A673 (cell line): ENCODE results near the gene CACNA1G. TPM values are rescaled to one million over a fixed set of nuclear protein-coding genes. Genes with fewer than 3 reads are reported as not detected.

Source experiments
- BruUV-seq: library from RNA; stranded (reverse); fragments of 400-500 nt; replicated peaks from 2 replicates; lab custom pipeline; 2021; lab: Mats Ljungman, UMichigan
- CTCF ChIA-PET: fragments of 300-600 bp; sonication (Branson Sonifier 250); formaldehyde crosslinking; loops from one replicate; lab custom pipeline; 2022; ENCODE audit warnings: antibody characterized with exemption; lab: Charles Lee
- POLR2A ChIA-PET: fragments of 300-600 bp; sonication (Branson Sonifier 250); formaldehyde crosslinking; loops from one replicate; lab custom pipeline; 2022; ENCODE audit warnings: antibody characterized with exemption; ENCODE audit not compliant: low non-redundant PET; lab: Charles Lee
- DNase-seq: peaks from one replicate; pipeline ENCODE4 v3.0.0-alpha.2; 2015; ENCODE audit warnings: low spot score
- H3K27ac ChIP-seq: fragments of 200-600 bp; sonication (generic); 2 replicates; pipeline ENCODE4 v1.5.1; 2016; ENCODE audit warnings: mixed run types, low read depth, mild to moderate bottlenecking, mixed read lengths, antibody characterized with exemption, low read length; ENCODE audit not compliant: poor library complexity, severe bottlenecking
- H3K27me3 ChIP-seq: fragments of 200-600 bp; sonication (generic); replicated peaks from 2 replicates; pipeline ENCODE4 v1.6.1; 2017; ENCODE audit warnings: mixed run types, low read depth, mild to moderate bottlenecking, mixed read lengths, antibody characterized with exemption, low read length; ENCODE audit not compliant: insufficient read depth, poor library complexity
- H3K36me3 ChIP-seq: fragments of 200-600 bp; sonication (generic); 2 replicates; pipeline ENCODE4 v1.6.1; 2016; ENCODE audit warnings: mixed run types, mild to moderate bottlenecking, mixed read lengths, antibody characterized with exemption, low read length; ENCODE audit not compliant: insufficient read depth, poor library complexity, severe bottlenecking
- H3K4me1 ChIP-seq: fragments of 200-600 bp; sonication (generic); 2 replicates; pipeline ENCODE4 v1.6.1; 2017; ENCODE audit warnings: mixed run types, mild to moderate bottlenecking, mixed read lengths, antibody characterized with exemption, low read length; ENCODE audit not compliant: insufficient read depth, poor library complexity, severe bottlenecking
- H3K4me3 ChIP-seq: fragments of 200-600 bp; sonication (generic); 2 replicates; pipeline ENCODE4 v1.5.1; 2016; ENCODE audit warnings: low read depth, mixed run types, mild to moderate bottlenecking, mixed read lengths, low read length; ENCODE audit not compliant: poor library complexity, severe bottlenecking
- H3K9me3 ChIP-seq: fragments of 200-600 bp; sonication (generic); 2 replicates; pipeline ENCODE4 v1.6.1; 2016; ENCODE audit warnings: mixed run types, low read depth, mild to moderate bottlenecking, mixed read lengths, antibody characterized with exemption, low read length; ENCODE audit not compliant: poor library complexity, severe bottlenecking
- EZH2 ChIP-seq: fragments of 200-600 bp; sonication (generic); IDR thresholded peaks from 2 replicates; pipeline ENCODE4 v1.6.1; 2017; ENCODE audit warnings: borderline replicate concordance, low read depth, mild to moderate bottlenecking, mixed read lengths, antibody characterized with exemption, low read length; ENCODE audit not compliant: poor library complexity, severe bottlenecking
- intact Hi-C: fragments of 100-400 bp; cut with micrococcal nuclease; formaldehyde crosslinking; loops from one replicate; pipeline ENCODE4 v1.10.0; 2022; ENCODE audit not compliant: unreplicated experiment
- total RNA-seq: library from RNA; stranded (reverse); gene quantifications from 2 replicates; pipeline ENCODE4 v1.2.3, GENCODE V29; 2021
- TF ChIP-seq, protein P1 (sequence below): fragments of 300-800, 200-600 bp; sonication (generic); conservative IDR thresholded peaks from 2 replicates; pipeline ENCODE4 v1.5.1; 2017; ENCODE audit warnings: low read depth, mild to moderate bottlenecking, antibody characterized with exemption, low read length, moderate library complexity, mixed read lengths

CACNA1G gene
- total RNA-seq, 1 experiment from 2014 or later: 7.1 TPM

DNA sequence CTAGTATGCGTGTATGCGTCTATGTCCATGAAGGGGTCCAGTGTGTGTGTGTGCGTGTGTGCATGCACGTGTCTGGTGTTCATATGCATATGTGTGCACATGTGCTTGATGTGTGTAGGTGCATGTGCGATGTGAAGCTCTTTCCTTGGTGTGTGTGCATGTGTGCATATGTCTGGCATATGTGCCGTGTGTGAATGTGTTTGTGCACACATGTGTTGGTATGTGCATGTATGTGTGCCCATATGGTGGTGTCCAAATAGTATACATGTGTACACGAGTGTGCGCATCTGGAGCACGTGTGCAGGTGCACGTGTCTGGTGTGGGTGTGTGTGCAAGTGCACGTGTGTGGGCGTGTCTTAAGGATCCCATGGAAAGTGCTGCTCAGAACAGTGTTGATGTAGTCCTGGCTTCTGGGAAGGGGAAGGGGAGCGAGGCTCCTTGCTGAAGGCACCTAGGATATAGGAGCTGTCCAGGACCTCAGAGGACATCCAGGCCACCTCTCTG, 17.0 kb downstream of the CACNA1G start:
- H3K9me3 ChIP-seq: no peaks in the 10 kb centered on the region
- H3K4me1 ChIP-seq: peaks cover 7% of the 10 kb centered on the region
- no peak overlapping the region for H3K27ac ChIP-seq
- H3K27me3 ChIP-seq: no peaks in the 10 kb centered on the region
- H3K4me3 ChIP-seq: no peak overlapping the region
- ChIA-PET POLR2A (interaction anchor here (0.5 kb wide), 1 partner anchor 152 kb away, joined by 3 read pairs; no protein-coding TSS in a partner anchor), CTCF (interaction anchor here (0.6 kb wide), 1 partner anchor 46 kb away, joined by 8 read pairs; no protein-coding TSS in a partner anchor)
- DNase-seq: no peak
- TF ChIP-seq, protein P1, sequence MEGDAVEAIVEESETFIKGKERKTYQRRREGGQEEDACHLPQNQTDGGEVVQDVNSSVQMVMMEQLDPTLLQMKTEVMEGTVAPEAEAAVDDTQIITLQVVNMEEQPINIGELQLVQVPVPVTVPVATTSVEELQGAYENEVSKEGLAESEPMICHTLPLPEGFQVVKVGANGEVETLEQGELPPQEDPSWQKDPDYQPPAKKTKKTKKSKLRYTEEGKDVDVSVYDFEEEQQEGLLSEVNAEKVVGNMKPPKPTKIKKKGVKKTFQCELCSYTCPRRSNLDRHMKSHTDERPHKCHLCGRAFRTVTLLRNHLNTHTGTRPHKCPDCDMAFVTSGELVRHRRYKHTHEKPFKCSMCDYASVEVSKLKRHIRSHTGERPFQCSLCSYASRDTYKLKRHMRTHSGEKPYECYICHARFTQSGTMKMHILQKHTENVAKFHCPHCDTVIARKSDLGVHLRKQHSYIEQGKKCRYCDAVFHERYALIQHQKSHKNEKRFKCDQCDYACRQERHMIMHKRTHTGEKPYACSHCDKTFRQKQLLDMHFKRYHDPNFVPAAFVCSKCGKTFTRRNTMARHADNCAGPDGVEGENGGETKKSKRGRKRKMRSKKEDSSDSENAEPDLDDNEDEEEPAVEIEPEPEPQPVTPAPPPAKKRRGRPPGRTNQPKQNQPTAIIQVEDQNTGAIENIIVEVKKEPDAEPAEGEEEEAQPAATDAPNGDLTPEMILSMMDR: no peak
- TF ChIP-seq EZH2: no peak
- intact Hi-C loops: no loop called here
- no TSS peak for BruUV-seq
- H3K36me3 ChIP-seq: no peaks in the 10 kb centered on the region

DNA sequence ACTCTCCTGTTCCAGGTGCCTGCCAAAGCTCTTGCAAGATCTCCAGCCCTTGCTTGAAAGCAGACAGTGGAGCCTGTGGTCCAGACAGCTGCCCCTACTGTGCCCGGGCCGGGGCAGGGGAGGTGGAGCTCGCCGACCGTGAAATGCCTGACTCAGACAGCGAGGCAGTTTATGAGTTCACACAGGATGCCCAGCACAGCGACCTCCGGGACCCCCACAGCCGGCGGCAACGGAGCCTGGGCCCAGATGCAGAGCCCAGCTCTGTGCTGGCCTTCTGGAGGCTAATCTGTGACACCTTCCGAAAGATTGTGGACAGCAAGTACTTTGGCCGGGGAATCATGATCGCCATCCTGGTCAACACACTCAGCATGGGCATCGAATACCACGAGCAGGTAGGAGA, 17.7 kb downstream of the CACNA1G start:
- H3K27ac ChIP-seq: no peak overlapping the region
- BruUV-seq: no TSS peak
- no peak overlapping the region for H3K4me3 ChIP-seq
- H3K36me3 ChIP-seq: no peaks in the 10 kb centered on the region
- no peaks in the 10 kb centered on the region for H3K9me3 ChIP-seq
- TF ChIP-seq, protein P1: no peak
- no peak for TF ChIP-seq EZH2
- H3K27me3 ChIP-seq: no peaks in the 10 kb centered on the region
- no peak for DNase-seq
- H3K4me1 ChIP-seq: peaks cover 7% of the 10 kb centered on the region
- CTCF ChIA-PET: no interaction called here
- POLR2A ChIA-PET: interaction anchor here (0.5 kb wide), 1 partner anchor 152 kb away, joined by 3 read pairs; no protein-coding TSS in a partner anchor
- intact Hi-C loops: no loop called here

DNA sequence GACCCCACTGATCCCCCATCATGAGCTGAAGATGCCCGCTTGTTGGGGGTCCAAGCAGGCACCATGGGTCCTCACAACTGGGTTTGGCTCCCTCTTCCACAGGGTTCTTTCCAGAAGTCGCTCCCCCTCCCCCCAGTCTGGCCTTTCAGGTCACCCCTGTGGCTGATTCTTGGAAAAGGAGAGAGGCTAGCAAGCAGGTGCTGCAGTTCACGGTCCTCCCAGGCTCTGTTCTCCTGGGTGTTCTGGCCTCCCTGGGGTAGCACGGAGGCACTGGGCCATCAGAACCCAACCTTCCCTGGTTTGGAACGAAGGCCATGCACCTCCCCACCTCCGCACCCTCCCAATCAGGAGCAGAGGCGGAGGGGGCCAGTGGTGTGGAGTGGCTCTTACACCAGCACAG, 18.9 kb downstream of the CACNA1G start:
- POLR2A ChIA-PET: no interaction called here
- no peak for TF ChIP-seq EZH2
- TF ChIP-seq, protein P1: no peak
- Histone ChIP-seq H3K36me3 (no peaks in the 10 kb centered on the region), H3K9me3 (no peaks in the 10 kb centered on the region), H3K4me3 (no peak overlapping the region), H3K27ac (no peak overlapping the region), H3K27me3 (no peaks in the 10 kb centered on the region), H3K4me1 (peaks cover 2% of the 10 kb centered on the region)
- CTCF ChIA-PET: interaction anchor here (0.6 kb wide), 1 partner anchor 100 kb away, joined by 5 read pairs; no protein-coding TSS in a partner anchor
- no TSS peak for BruUV-seq
- DNase-seq: no peak
- intact Hi-C loops: no loop called here
